NCI-H226 (cell line): ENCODE results near the gene PDE3B.
"Not testable (repeated sequence)": the region's sequence is repeated elsewhere in the genome, so short reads cannot be mapped to it uniquely, and the experiment has no call there.

Source experiments
- DNase-seq: peaks from one replicate; pipeline ENCODE4 v3.0.0-alpha.2; 2015

Gene PDE3B

GRCh38 chr11:14678350-14678749, 34.7 kb downstream of the PDE3B start:
- no peak for DNase-seq

- DNase-seq = no peak
Observed at GRCh38 chr11:14679662-14680061, 36.1 kb downstream of the PDE3B start.

- not testable (repeated sequence) for DNase-seq
Observed at GRCh38 chr11:14684234-14684915, 40.8 kb downstream of the PDE3B start.

GRCh38 chr11:14687456-14687855, 43.9 kb downstream of the PDE3B start:
- no peak for DNase-seq

- DNase-seq = no peak
Observed at GRCh38 chr11:14687943-14688627, 44.5 kb downstream of the PDE3B start.

GRCh38 chr11:14695656-14696055, 52.1 kb downstream of the PDE3B start:
- DNase-seq = not testable (repeated sequence)

- DNase-seq = no peak
Observed at GRCh38 chr11:14698771-14699170, 55.2 kb downstream of the PDE3B start.

- no peak for DNase-seq
Observed at GRCh38 chr11:14700593-14700992, 57.0 kb downstream of the PDE3B start.

GRCh38 chr11:14702760-14703159, 59.2 kb downstream of the PDE3B start:
- DNase-seq = no peak

GRCh38 chr11:14703731-14704130, 60.1 kb downstream of the PDE3B start:
- no peak for DNase-seq

- no peak for DNase-seq
Observed at GRCh38 chr11:14705067-14705466, 61.5 kb downstream of the PDE3B start.

GRCh38 chr11:14713496-14714244, 70.1 kb downstream of the PDE3B start:
- DNase-seq = no peak

- not testable (repeated sequence) for DNase-seq
Observed at GRCh38 chr11:14715669-14716068, 72.1 kb downstream of the PDE3B start.

- no peak for DNase-seq
Observed at GRCh38 chr11:14722496-14722895, 78.9 kb downstream of the PDE3B start.

- no peak for DNase-seq
Observed at GRCh38 chr11:14725150-14725549, 81.5 kb downstream of the PDE3B start.

- DNase-seq = no peak
Observed at GRCh38 chr11:14727215-14727614, 83.6 kb downstream of the PDE3B start.

GRCh38 chr11:14727746-14728145, 84.1 kb downstream of the PDE3B start:
- no peak for DNase-seq

GRCh38 chr11:14740539-14740938, 96.9 kb downstream of the PDE3B start:
- not testable (repeated sequence) for DNase-seq

GRCh38 chr11:14741195-14741594, 97.6 kb downstream of the PDE3B start:
- no peak for DNase-seq

GRCh38 chr11:14742849-14743559, 99.4 kb downstream of the PDE3B start:
- DNase-seq = no peak

- DNase-seq = not testable (repeated sequence)
Observed at GRCh38 chr11:14743667-14744066, 100.1 kb downstream of the PDE3B start.

GRCh38 chr11:14746857-14747395, 103.3 kb downstream of the PDE3B start:
- no peak for DNase-seq

GRCh38 chr11:14748090-14748489, 104.5 kb downstream of the PDE3B start:
- DNase-seq = no peak
